ENCODE results near the gene TPRA1.
"Not testable (repeated sequence)": the region's sequence is repeated elsewhere in the genome, so short reads cannot be mapped to it uniquely, and the experiment has no call there.

TPRA1 gene

GRCh38 chr3:127605547-127605946, 15.0 kb upstream of the TPRA1 start:
- ATAC-seq, result not testable (repeated sequence)

- ATAC-seq, result no peak
- no peak for TF ChIP-seq GLIS3 (CRISPR knock-in tag; IDR thresholded peaks at IDR 0.05)
- TF ChIP-seq CSRNP3 (CRISPR knock-in tag; IDR thresholded peaks at IDR 0.05), result no peak
Measured at GRCh38 chr3:127604546-127605165, 14.1 kb upstream of the TPRA1 start.

GRCh38 chr3:127604035-127604434, 13.5 kb upstream of the TPRA1 start:
- no peak for ATAC-seq

GRCh38 chr3:127600749-127601456, 10.4 kb upstream of the TPRA1 start:
- ATAC-seq, result no peak
- TF ChIP-seq CSRNP3 (CRISPR knock-in tag; IDR thresholded peaks at IDR 0.05) (no peak), TOX (CRISPR knock-in tag; IDR thresholded peaks at IDR 0.05; ENCODE audit: borderline replicate concordance) (no peak), ZC3H10 (CRISPR knock-in tag; IDR thresholded peaks at IDR 0.05) (no peak), OSR1 (CRISPR knock-in tag; IDR thresholded peaks at IDR 0.05) (no peak), ZNF565 (CRISPR knock-in tag; conservative IDR thresholded peaks at IDR 0.05; ENCODE audit: low read depth) (no peak), TSHZ2 (CRISPR knock-in tag; IDR thresholded peaks at IDR 0.05) (no peak), RARB (CRISPR knock-in tag; IDR thresholded peaks at IDR 0.05) (no peak), PATZ1 (CRISPR knock-in tag; IDR thresholded peaks at IDR 0.05; ENCODE audit: borderline replicate concordance) (no peak), ZNF8 (CRISPR knock-in tag; IDR thresholded peaks at IDR 0.05) (no peak), BACH2 (CRISPR knock-in tag; IDR thresholded peaks at IDR 0.05; ENCODE audit: borderline replicate concordance) (no peak), CSDC2 (CRISPR knock-in tag; IDR thresholded peaks at IDR 0.05) (no peak), POU6F1 (CRISPR knock-in tag; IDR thresholded peaks at IDR 0.05; ENCODE audit: borderline replicate concordance, low read depth) (no peak), ESRRG (CRISPR knock-in tag; IDR thresholded peaks at IDR 0.05) (no peak), ARNTL (CRISPR knock-in tag; IDR thresholded peaks at IDR 0.05; ENCODE audit: borderline replicate concordance, low read depth) (no peak), SNAI2 (CRISPR knock-in tag; IDR thresholded peaks at IDR 0.05) (no peak), TCF4 (CRISPR knock-in tag; IDR thresholded peaks at IDR 0.05; ENCODE audit: borderline replicate concordance) (no peak)

More at GRCh38 chr3:127604035-127604434, 13.5 kb upstream of the TPRA1 start:
- TF ChIP-seq ZFP3 (CRISPR knock-in tag; IDR thresholded peaks at IDR 0.05), result no peak
- TF ChIP-seq RARB (CRISPR knock-in tag; IDR thresholded peaks at IDR 0.05), result no peak
- TF ChIP-seq TSHZ2 (CRISPR knock-in tag; IDR thresholded peaks at IDR 0.05), result no peak
- no peak for TF ChIP-seq ZFP30 (CRISPR knock-in tag; IDR thresholded peaks at IDR 0.05)
